Stimulated activated CD8-positive, alpha-beta memory T cell treated with anti-CD3 and anti-CD28 coated beads, Interleukin-15, amount 100 ng/mL, for 4 hours (primary cell): Measurements from ENCODE around the gene TPM1.
"Not testable (repeated sequence)": the region's sequence is repeated elsewhere in the genome, so short reads cannot be mapped to it uniquely, and the experiment has no call there.

Experiments
- DNase-seq, 2 donors: peaks; one replicate each; pipeline ENCODE4 v3.0.0-alpha.2; 2020; ENCODE audit warnings: low read depth in 2 of 2

TPM1 gene

DNA sequence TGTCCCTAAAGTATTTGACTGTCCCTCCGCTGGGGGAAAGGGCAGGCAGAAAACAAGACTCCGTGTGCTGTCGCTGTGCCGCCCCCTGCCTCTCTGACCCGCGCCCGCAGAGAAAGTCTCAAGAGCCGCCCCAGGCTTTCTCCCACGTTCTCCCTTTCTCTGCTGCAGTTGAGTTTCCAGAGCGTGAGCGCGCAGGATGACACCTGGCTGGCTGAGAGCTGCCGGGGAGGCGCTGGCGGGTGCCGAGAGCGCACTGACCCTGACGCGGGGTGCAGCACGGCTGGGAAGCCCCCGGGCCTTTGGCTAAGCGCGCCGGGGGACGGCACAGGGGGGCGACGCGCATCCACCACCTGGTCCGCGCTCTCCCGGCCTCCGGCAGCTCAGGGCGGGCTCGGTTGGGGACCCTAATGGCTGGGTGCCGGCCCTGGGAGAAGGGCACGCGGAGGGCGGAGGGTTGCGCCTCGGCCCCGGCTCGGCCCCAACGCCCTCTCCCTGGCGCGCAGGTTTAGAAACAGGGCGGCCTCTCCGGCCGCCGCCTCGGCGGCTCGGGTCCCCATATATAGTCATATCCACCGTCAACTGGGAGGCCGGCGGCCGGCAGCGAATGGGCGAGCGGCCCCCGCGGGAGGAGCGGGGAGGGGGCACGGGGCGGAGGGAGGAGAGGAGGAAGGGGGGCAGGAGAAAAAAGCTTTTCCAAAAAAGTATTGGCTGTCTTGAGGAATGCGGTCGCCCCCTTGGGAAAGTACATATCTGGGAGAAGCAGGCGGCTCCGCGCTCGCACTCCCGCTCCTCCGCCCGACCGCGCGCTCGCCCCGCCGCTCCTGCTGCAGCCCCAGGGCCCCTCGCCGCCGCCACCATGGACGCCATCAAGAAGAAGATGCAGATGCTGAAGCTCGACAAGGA lies at the start of gene TPM1:
Gene TPM1, plus strand, starts transcription at position 774 of the 903 bp plus-strand sequence. Its CDS starts 83 bp downstream, at position 857.
- DNase-seq: no peak

DNA sequence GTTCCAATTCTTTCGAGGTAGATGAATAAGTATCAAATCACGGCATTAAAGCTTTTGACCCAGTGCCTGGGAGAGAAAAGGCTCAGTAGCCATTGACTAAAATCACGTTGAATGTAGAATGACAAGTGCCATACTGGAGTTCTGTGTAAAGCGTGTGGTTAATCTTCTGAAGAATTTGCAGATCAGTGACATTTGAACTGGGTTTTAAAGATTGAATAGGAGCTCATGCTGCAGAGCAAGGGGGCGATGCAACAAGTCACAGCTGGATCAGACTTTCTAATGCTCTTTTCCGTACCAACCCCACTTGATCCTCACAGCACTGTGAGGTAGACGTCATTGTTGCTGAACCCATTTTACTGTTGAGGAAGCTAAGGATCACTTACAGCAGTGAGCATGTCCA lies 49.5 kb upstream of the TPM1 start:
- no peak for DNase-seq

DNA sequence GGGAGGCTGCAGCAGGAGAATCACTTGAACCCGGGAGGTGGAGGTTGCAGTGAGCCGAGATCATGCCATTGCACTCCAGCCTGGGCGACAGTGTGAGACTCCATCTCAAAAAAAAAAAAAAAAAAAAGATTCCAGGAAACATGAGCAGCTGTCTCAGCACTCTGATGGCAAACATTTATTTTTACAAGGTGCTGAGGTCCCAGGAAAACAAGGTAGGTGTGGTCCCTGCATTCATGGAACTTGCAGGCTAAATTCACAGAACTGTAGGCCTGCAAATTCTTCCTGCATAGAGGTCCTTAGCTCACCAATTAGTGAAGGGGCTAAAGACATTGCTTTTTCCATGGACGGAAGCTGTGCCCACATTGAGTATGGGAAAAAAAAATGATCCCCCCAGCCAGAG lies 48.9 kb upstream of the TPM1 start:
- not testable (repeated sequence) for DNase-seq

DNA sequence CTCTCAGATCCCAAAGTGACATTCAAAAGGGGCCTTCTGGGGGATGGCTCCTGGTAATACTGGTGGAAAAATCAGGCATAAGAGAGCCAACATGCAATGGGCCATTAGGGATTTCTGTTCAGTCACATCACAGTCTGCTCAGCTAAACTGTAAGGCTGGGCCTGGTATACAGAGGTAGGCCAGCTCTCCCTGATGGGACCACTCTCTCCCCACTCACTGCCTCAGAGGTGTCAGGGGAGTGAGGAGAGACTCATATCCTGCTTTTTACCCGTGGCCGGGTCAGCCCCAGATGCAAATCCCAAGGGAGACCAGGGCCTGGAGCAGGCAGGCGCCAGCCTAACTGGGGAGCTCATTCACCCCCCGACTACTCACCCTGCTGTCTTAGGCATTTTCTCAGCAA lies 48.1 kb upstream of the TPM1 start:
- no peak for DNase-seq

DNA sequence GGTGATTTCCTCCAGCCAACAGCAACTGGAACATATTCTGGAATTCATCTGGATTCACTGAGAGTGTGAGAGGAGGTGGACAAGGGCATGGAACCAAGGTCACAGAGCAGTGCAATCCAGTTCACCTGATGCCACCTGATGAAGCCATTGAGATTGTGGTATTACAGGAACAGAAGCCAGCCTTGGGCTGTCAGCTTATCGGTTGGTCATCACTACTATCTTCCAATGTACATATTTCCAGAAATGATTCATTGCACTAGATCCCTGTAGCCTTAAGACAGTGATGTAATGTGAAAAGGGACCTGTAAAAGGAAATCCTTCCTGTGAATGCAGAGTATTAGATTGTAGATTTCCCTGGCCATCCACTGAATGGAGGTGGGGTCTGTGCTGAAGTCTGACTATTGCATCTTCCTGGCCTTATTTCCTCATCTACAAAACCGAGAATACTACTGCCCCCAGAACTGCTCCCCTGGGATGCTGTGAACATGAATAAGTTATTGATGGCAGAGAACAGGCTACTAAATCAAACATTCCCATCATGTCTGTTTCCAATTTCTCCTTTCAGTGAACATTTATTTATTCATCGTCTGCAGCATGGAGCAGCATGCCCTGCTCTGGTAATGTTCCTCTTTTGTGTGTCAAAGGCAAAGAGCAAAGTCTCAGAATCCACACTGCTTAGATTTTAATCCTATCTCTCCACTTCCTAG lies 47.4 kb upstream of the TPM1 start:
- DNase-seq: no peak

DNA sequence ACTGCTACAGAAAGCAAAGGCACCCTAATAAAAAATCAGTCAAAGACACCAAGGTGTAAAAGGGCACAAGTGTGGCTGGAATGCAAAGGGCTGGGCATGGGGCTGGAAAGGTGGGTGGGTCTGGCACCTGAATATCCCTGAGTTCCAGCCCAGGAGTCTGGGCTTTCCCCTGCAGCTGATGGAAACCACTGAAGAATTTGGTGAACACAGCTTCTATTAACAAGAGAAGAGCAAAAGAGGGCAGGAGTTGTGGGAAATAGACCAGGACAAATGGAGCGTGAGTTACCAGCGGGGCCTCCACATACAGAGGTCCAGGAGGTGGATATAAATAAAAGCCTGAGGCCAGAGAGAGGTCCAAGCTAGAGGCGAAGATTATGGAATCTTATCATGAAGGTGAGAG lies 45.1 kb upstream of the TPM1 start:
- no peak for DNase-seq

DNA sequence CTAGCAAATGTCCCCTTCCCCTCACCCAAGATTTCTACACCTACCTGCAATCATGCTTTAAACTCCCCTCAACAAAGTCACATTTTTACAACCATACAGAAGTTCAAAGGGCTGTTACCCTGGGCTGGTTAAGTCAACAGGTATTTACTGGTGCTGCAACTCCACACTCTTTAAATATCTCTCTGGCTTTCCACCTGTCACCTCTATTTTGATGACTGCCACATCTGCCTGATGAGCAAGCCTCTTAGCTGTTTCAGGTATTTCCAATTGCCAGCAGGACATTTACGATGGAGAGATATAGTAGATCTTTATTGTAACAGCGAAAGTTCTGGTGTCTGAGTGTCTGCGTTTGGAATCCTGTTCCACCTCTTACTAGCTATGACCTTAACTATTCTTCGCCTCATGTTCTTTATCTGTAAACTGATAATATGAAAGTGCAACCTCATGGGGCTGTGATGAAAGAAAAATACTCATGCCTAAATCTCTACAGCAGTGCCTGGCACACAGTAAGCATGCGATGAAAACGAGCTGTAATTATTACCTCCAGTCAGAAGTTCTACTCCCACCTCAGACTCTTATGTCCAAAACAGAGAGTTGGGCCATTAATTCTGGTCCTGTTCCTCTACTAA lies 44.2 kb upstream of the TPM1 start:
- no peak for DNase-seq

DNA sequence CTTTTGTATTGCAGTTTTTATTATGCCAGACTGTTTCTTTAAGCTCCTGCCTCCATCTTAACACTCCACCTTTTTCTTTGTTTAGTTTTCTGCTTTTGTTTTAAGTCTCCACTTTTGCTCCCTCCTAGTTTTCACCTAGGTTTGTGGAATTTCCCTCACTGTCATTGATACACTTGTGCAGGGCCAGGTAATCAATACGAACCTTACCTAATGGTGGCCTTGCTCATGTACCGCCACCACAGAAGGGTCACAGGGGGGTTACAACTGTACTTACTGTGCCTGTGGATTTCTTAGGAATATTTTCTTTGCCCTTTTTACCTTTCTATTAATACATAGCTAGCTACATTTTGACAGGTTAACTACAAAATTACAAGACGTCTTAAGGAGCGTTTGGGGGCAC lies 43.4 kb upstream of the TPM1 start:
- no peak for DNase-seq

DNA sequence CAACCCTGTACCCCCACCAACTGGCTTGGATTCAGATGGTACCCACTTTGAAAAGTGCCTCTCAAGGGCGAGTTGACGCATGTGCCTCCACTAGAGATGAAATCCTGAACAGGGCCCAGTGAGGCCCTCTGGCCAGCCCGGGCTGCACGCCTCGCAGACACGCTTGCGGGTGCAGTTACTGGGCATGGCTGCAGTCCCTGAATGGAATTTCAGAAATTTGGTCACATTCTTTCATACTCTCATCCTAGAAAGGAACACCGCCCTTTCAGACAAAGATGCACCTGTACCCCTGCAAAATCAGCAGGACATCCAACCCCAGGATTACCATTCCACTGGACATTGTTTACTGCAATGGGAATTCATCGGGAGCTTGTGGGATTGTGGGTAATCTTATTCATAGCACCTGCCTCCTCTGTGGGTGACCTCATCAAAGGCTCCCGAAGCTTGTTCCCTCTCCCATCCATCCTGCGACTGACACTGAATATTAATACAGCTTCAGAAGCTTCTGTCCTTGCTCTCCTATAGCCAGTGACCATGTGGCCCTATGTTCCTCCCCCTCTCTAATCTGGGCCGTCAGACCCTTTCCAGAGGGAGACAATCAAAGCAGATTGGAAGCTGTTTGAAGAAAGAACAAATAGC lies 42.5 kb upstream of the TPM1 start:
- no peak for DNase-seq

DNA sequence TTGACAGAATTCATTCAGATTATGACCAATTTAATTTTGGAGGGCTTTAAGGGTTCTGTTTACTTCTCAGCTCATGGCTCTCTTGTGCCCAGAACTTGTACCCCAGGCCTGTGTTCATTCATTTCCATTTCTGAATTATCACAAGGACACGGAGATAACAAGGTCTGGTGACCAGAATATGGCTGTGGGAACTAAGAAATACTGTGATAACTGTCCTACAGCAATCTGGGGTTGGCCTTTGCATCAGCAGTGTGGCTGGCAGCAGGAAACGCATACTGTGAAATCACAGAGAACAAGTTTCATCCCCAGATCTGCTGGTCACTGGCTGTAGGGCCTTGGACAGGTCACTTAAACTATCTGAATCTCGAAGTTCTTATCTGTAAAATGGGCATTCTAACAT lies 41.8 kb upstream of the TPM1 start:
- DNase-seq: no peak

DNA sequence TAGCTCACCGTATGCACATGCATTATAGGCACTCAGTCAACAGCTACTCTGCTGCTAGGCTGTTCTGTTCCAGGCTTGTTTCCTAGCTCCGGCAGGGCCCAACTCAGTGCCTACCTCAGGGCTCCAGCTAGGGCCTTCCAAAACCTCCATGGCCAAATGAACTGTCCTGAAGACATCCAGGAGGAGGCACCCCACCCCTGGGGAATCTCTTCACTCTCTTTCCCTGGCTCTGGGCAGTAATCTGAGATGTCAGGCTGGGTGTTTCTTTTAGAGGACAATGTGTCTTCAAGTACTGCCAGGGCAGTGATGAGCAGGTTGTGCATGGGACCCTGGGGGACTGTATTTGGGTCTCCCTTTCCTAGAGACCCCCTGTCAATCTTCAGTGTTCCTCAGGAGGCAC lies 38.3 kb upstream of the TPM1 start:
- no peak for DNase-seq

DNA sequence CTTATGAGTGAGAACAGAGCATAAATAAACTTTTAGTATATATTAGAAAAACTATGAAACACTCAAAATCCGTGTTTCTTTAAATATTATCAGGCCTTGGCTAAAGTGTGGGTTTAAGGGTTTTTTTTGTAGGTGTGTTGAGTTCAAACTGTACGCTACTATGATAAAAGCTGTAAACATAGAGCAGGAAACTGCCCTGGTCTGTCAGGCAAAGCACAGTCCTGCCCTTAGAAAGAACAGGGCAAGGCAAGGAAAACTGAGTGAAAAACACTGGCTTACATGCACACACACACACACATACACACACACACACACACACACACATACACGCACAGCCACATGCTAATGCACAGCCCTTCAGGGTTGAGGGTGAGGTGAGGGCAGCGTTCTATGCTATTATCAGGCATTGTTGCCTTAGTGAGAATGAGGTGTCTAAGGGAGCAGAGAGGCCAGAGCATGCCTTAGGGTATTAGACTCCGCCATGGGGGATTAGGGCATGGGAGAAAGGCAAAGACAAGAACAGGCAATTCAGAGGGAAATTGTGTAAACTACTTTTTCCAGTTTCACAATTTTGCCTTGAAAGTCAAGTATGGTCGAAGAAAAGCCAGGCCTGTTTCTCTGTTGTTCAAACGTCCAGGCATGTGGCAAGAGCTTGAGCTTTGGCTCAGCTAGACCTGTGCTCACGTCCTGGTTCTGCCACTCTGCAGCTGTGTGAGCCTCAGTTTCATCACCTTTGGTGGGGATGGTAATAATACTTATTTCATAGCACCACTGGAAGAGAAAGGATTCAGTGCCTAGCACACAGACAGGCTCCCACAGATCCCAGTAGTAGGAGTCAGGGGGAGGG lies 36.3 kb upstream of the TPM1 start:
- DNase-seq: no peak

DNA sequence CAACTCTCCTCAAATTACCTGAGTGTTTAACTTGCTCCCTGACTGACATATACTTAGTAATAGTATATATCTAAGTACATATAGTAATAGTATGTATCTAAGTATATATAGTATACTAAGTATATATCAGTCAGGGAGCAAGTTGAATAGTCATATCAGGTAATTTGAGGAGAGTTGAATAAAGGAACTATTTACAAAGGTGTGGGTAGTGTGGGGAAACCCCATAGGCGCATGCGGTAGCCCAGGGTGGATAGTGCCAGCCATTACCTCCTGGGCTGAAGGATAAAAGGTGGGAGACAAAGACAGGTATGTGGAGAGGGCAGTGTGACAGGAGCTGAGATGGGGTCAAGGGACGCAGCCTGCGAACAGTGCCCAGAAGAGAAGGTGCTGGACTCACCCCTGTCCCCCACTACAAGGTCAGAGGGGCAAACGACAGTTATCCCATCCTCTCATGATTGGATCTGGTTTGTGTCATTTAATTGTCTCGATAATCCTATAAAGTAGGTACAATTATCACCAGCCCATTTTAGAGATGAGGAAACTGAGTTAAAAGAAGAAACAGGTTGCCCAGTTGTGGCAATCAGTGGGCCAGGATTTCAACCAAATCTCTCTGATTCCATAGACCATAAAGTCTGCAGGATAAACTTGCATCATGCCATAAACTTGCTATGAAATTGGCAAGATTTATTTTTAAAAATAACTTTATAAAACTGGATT lies 34.1 kb upstream of the TPM1 start:
- DNase-seq: no peak

DNA sequence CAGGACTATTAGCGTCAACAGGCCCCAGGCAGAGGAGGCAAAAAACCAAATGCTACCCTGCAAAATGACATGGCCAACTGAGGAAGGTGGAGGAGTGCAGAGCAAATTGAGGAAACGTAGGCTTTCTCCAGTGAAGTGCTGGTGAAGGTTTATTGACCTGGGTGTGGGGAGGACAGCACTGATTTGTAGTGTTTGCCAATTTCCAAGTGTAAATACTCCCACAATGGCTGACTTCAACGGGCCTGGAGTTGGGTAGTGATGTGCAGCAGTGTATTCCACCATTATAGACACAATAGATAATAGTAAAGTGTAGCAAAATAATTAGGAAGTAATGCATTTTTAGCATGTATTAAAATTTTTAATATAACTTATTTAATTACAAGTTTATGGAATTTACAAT lies 32.2 kb upstream of the TPM1 start:
- DNase-seq: no peak

DNA sequence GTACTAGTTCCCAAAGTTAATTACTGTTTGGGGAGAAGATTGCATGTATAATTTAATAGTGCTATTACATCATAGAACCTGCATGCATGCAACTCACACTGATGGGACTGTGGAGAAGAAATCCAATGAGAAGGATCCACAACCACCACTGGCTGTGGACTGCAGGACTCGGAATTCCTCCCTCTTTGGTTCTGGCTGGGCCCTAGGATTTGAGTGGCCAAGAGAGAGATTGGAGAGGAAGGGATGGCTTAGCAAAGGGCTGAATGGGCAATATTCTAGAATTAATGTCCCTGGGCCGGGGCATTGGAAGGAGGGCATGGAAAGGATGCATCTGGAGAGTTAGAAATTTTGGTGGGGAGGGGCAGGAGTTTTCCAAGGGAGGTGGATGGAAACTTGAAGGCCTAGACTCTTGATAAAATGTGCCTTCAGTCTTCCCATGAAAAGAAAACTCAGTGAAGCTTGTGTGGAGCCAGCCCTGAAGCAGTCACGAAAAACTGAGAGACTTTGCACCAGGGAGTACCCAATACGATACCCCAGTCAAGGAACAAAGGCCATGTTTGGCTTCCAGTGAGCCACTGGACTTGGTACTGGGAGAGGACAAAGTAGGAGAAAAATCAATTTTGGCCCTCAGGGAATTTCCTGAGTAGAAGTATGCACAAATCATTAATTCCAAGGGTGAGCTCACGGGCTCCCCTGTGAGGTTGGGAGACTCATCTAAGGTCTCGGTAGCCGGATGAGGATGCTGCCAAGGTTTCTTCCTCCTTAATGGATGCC lies 31.4 kb upstream of the TPM1 start:
- DNase-seq: no peak

DNA sequence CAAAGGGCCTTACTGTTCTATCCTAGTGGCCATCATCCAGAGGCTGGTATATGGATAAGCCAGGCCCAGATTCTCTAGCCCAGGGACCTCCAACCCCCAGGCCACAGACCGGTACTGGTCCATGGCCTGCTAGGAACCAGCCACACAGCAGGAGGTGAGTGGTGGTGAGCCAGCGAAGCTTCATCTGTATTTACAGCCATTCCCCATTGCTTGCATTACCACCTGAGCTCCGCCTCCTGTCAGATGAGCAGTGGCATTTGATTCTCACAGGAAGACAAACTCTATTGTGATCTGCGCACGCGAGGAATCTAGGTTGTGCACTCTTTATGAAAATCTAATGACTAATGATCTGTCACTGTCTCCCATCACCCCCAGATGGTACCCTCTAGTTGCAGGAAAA lies 30.1 kb upstream of the TPM1 start:
- DNase-seq: no peak

DNA sequence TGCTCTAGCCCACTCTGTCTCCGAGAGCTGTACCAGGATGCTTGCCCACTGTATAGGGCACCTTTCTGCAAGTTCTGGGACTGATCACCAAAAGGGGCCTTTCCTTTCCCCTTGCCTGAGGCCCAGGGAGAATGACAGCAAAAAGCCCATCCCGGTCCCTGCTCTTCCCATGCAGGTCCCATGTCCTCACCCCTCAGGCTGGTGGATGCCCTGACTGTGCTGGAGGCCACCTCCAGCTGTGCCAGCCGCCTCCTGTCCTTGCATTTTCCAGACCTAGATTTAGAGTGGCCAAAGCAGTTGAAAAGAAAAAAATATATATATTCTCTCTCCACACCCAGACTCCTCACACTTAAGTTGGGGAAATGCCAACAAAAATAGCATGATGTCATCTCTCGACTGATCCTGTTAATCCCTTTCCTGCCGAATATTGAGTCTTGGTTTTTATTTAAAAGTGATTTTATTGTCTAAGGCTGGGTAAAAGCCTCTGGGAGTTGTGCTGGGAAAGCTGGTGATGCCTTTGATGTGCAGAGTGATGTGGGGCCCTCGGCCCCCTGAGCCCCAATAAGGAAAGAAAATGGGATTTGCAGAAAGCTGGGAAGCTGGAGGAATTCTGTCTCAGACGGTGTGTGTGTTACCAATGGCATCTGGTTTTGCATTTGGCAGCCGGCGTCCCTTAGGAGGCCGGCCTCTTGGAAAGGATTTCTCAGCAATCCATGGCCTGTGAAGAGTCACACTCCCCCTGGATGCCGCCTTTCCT lies 29.3 kb upstream of the TPM1 start:
- no peak for DNase-seq

DNA sequence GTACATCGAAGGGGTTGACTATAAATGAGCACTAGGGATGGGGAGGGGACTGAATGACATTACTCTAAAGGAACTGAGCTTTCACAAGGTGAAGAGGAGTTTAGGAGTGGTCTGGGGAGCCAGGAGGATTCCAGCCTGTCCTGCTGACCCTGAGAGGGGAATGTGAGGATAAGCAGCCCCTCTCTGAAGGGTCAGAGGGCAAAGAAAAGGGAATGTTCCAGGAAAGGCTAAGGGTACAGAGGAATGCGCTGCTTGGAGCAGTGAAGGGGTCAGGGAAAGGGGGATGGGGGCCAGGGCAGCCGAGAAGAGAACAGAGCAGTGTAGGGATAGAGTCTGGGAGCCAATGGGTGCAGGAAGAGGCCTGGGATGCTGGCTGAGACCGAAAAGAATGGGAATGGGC lies 28.0 kb upstream of the TPM1 start:
- DNase-seq: no peak

DNA sequence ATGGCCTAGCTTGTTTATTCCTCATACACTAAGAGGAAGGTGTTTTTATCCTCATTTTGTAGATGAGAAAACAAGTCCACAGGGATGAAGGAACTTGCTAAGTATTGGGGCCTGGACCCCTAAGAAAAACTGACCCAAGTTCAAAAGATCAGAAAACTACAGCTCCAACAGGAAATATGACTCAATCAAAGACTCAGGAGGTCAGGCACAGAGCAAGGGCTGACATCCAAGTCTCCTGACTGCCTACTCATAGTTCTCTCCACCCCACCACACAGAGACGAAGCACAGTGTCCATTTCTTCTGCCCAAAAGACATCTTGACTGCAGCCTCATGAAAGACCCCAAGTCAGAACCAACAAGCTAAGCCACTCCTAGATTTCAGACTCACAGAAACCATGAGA lies 26.9 kb upstream of the TPM1 start:
- no peak for DNase-seq
